CD4-positive, alpha-beta T cell treated with Interleukin-4 for 1 hour (primary cell): ENCODE measurements around the gene STK11IP.
A peak's percentile ranks its signal among the peaks of the same experiment; 100 is the strongest.

Experiments
- DNase-seq, 2 donors: peaks; one replicate each; pipeline ENCODE4 v3.0.0-alpha.2; 2020 to 2022

Gene STK11IP

GRCh38 chr2:219591091-219591490 is 6.6 kb upstream of the STK11IP start:
- DNase-seq = no peak

GRCh38 chr2:219592736-219593135 is 4.9 kb upstream of the STK11IP start:
- DNase-seq = no peak

GRCh38 chr2:219593154-219593553 is 4.5 kb upstream of the STK11IP start:
- no peak for DNase-seq

- no peak for DNase-seq
Observed at GRCh38 chr2:219595256-219595655, 2.4 kb upstream of the STK11IP start.

- DNase-seq = no peak
Observed at GRCh38 chr2:219596954-219597551, 604 bp upstream of the STK11IP start.

- DNase-seq = no peak
Observed at GRCh38 chr2:219598308-219599078, 836 bp downstream of the STK11IP start.

GRCh38 chr2:219603771-219604170 is 6.1 kb downstream of the STK11IP start:
- no peak for DNase-seq

GRCh38 chr2:219605607-219605954 is 7.9 kb downstream of the STK11IP start:
- no peak for DNase-seq

GRCh38 chr2:219607931-219608330 is 10.3 kb downstream of the STK11IP start:
- DNase-seq = no peak

GRCh38 chr2:219608399-219608964 is 10.8 kb downstream of the STK11IP start:
- no peak for DNase-seq

GRCh38 chr2:219609149-219609750 is 11.6 kb downstream of the STK11IP start:
- no peak for DNase-seq

GRCh38 chr2:219611306-219611705 is 13.6 kb downstream of the STK11IP start:
- no peak for DNase-seq

GRCh38 chr2:219611866-219612576 is 14.4 kb downstream of the STK11IP start:
- no peak for DNase-seq

- peak; percentile 24 to 50 for DNase-seq
Observed at GRCh38 chr2:219612577-219613286, 15.1 kb downstream of the STK11IP start.

GRCh38 chr2:219613461-219614070 is 15.9 kb downstream of the STK11IP start:
- DNase-seq = no peak

- DNase-seq = no peak
Observed at GRCh38 chr2:219614076-219614860, 16.6 kb downstream of the STK11IP start.

- DNase-seq = no peak
Observed at GRCh38 chr2:219615036-219615435, 17.4 kb downstream of the STK11IP start.

- DNase-seq = no peak
Observed at GRCh38 chr2:219615894-219616293, 18.2 kb downstream of the STK11IP start.

- DNase-seq = no peak
Observed at GRCh38 chr2:219616550-219616949, 18.9 kb downstream of the STK11IP start.

GRCh38 chr2:219618733-219619122 is 21.1 kb downstream of the STK11IP start:
- no peak for DNase-seq

- no peak for DNase-seq
Observed at GRCh38 chr2:219619235-219619634, 21.6 kb downstream of the STK11IP start.
